ENCODE measurements around the gene FGB. TPM values are rescaled to one million over a fixed set of nuclear protein-coding genes. Genes with fewer than 3 reads are reported as not detected.

FGB gene
- total RNA-seq, 1 donor from 2014 or later = 2.8 TPM

- H3K9ac ChIP-seq (ENCODE audit: low read length) = no peak overlapping the region
- FAIRE-seq (no peak), DNase-seq (ENCODE audit: low read depth) (no peak)
- no peaks in the 10 kb centered on the region for H3K9me3 ChIP-seq (ENCODE audit: insufficient read depth, low read depth, low read length)
- Mint-ChIP-seq H3K4me1 (ENCODE audit: low read depth, unreplicated experiment) (peaks cover 10% of the 10 kb centered on the region), H3K27ac (ENCODE audit: unreplicated experiment) (no peak overlapping the region), H3K27me3 (ENCODE audit: low read depth, unreplicated experiment) (no peaks in the 10 kb centered on the region), H3K36me3 (ENCODE audit: low read depth, unreplicated experiment) (no peaks in the 10 kb centered on the region), H3K4me3 (ENCODE audit: unreplicated experiment) (no peak overlapping the region), H3K9me3 (ENCODE audit: unreplicated experiment) (no peaks in the 10 kb centered on the region)
- H2AFZ ChIP-seq (ENCODE audit: low read depth, low read length) = no peak overlapping the region
- TF ChIP-seq CTCF (IDR thresholded peaks at IDR 0.05; ENCODE audit: insufficient read depth, low read depth, low read length) (no peak), EZH2 (IDR thresholded peaks at IDR 0.05; ENCODE audit: insufficient read depth, low read length) (no peak)
- no peak overlapping the region for H3K4me2 ChIP-seq (ENCODE audit: low read length)
- no peak overlapping the region for H3K4me3 ChIP-seq (ENCODE audit: insufficient read depth, low read depth, low read length)
- no peaks in the 10 kb centered on the region for H3K27me3 ChIP-seq (ENCODE audit: insufficient read depth, low read length)
- H3K27ac ChIP-seq (ENCODE audit: low read depth, low read length) = no peak overlapping the region
- H3K36me3 ChIP-seq (ENCODE audit: insufficient read depth, low read length) = no peaks in the 10 kb centered on the region
- peaks cover 6% of the 10 kb centered on the region for H3K4me1 ChIP-seq (ENCODE audit: insufficient read depth, low read length)
- no peaks in the 10 kb centered on the region for H3K79me2 ChIP-seq (ENCODE audit: insufficient read depth, low read length)
- no peaks in the 10 kb centered on the region for H4K20me1 ChIP-seq (ENCODE audit: insufficient read depth, low read length)
Measured at GRCh38 chr4:154559141-154559493, 3.7 kb upstream of the FGB start.

- Histone ChIP-seq H3K4me2 (ENCODE audit: low read length) (no peak overlapping the region), H3K27me3 (ENCODE audit: insufficient read depth, low read length) (no peaks in the 10 kb centered on the region), H3K36me3 (ENCODE audit: insufficient read depth, low read length) (no peaks in the 10 kb centered on the region), H3K4me3 (ENCODE audit: insufficient read depth, low read depth, low read length) (no peak overlapping the region), H3K4me1 (ENCODE audit: insufficient read depth, low read length) (peaks cover 6% of the 10 kb centered on the region), H3K27ac (ENCODE audit: low read depth, low read length) (no peak overlapping the region), H4K20me1 (ENCODE audit: insufficient read depth, low read length) (no peaks in the 10 kb centered on the region), H2AFZ (ENCODE audit: low read depth, low read length) (no peak overlapping the region), H3K9me3 (ENCODE audit: insufficient read depth, low read depth, low read length) (no peaks in the 10 kb centered on the region), H3K79me2 (ENCODE audit: insufficient read depth, low read length) (no peaks in the 10 kb centered on the region), H3K9ac (ENCODE audit: low read length) (no peak overlapping the region)
- Mint-ChIP-seq H3K27me3 (ENCODE audit: low read depth, unreplicated experiment) (no peaks in the 10 kb centered on the region), H3K9me3 (ENCODE audit: unreplicated experiment) (no peaks in the 10 kb centered on the region), H3K4me3 (ENCODE audit: unreplicated experiment) (no peak overlapping the region), H3K27ac (ENCODE audit: unreplicated experiment) (peak overlapping the region; percentile 58), H3K4me1 (ENCODE audit: low read depth, unreplicated experiment) (peaks cover 10% of the 10 kb centered on the region), H3K36me3 (ENCODE audit: low read depth, unreplicated experiment) (no peaks in the 10 kb centered on the region)
- FAIRE-seq (peak; percentile 88), DNase-seq (ENCODE audit: low read depth) (peak; percentile 50)
- TF ChIP-seq CTCF (IDR thresholded peaks at IDR 0.05; ENCODE audit: insufficient read depth, low read depth, low read length) (peak; percentile 58), EZH2 (IDR thresholded peaks at IDR 0.05; ENCODE audit: insufficient read depth, low read length) (no peak)
Measured at GRCh38 chr4:154559494-154560418, 3.1 kb upstream of the FGB start.

- Histone ChIP-seq H3K9me3 (ENCODE audit: insufficient read depth, low read depth, low read length) (no peaks in the 10 kb centered on the region), H4K20me1 (ENCODE audit: insufficient read depth, low read length) (no peaks in the 10 kb centered on the region), H3K4me1 (ENCODE audit: insufficient read depth, low read length) (peaks cover 6% of the 10 kb centered on the region), H3K27ac (ENCODE audit: low read depth, low read length) (no peak overlapping the region), H2AFZ (ENCODE audit: low read depth, low read length) (no peak overlapping the region), H3K36me3 (ENCODE audit: insufficient read depth, low read length) (no peaks in the 10 kb centered on the region), H3K4me2 (ENCODE audit: low read length) (peak overlapping the region; percentile 4), H3K27me3 (ENCODE audit: insufficient read depth, low read length) (no peaks in the 10 kb centered on the region), H3K9ac (ENCODE audit: low read length) (no peak overlapping the region), H3K4me3 (ENCODE audit: insufficient read depth, low read depth, low read length) (no peak overlapping the region), H3K79me2 (ENCODE audit: insufficient read depth, low read length) (no peaks in the 10 kb centered on the region)
- no peak overlapping the region for H3K4me3 Mint-ChIP-seq (ENCODE audit: unreplicated experiment)
- no peak for TF ChIP-seq CTCF (IDR thresholded peaks at IDR 0.05; ENCODE audit: insufficient read depth, low read depth, low read length)
- TF ChIP-seq EZH2 (IDR thresholded peaks at IDR 0.05; ENCODE audit: insufficient read depth, low read length) = no peak
- H3K27ac Mint-ChIP-seq (ENCODE audit: unreplicated experiment) = peak overlapping the region; percentile 50
- H3K36me3 Mint-ChIP-seq (ENCODE audit: low read depth, unreplicated experiment) = no peaks in the 10 kb centered on the region
- H3K9me3 Mint-ChIP-seq (ENCODE audit: unreplicated experiment) = no peaks in the 10 kb centered on the region
- DNase-seq (ENCODE audit: low read depth) (no peak), FAIRE-seq (no peak)
- peaks cover 10% of the 10 kb centered on the region for H3K4me1 Mint-ChIP-seq (ENCODE audit: low read depth, unreplicated experiment)
- H3K27me3 Mint-ChIP-seq (ENCODE audit: low read depth, unreplicated experiment) = no peaks in the 10 kb centered on the region
Measured at GRCh38 chr4:154560419-154560801, 2.4 kb upstream of the FGB start.
